Suprapubic skin (tissue), 3 donors: ENCODE measurements around the gene MFAP4.

Experiments used
- CTCF ChIP-seq, 2 donors: fragments of 200-600 bp in 1 of 2; fragments of 450-650 bp in 1 of 2; sonication (generic) in 1 of 2; IDR thresholded peaks; one replicate each; pipeline ENCODE4 v1.5.1; 2016 to 2019; ENCODE audit warnings: antibody characterized with exemption in 2 of 2, mild to moderate bottlenecking in 1 of 2, moderate library complexity in 1 of 2
- POLR2A ChIP-seq, 2 donors: fragments of 450-650 bp; IDR thresholded peaks; one replicate each; pipeline ENCODE4 v1.6.1; 2017; ENCODE audit warnings: antibody characterized with exemption in 2 of 2, mild to moderate bottlenecking in 2 of 2, moderate library complexity in 2 of 2

GRCh38 chr17:19348806-19349205 lies 38.2 kb downstream of the MFAP4 start:
- TF ChIP-seq CTCF (IDR thresholded peaks at IDR 0.05) (no peak), POLR2A (IDR thresholded peaks at IDR 0.05) (no peak)
